ENCODE results near the gene ELAVL3. TPM values are rescaled to one million over a fixed set of nuclear protein-coding genes. Genes with fewer than 3 reads are reported as not detected.

Gene ELAVL3
- total RNA-seq, 2 experiments from 2014 or later, result 0.66 TPM; not detected in 1

- no peaks in the 10 kb centered on the region for H3K9me3 ChIP-seq (ENCODE audit: control insufficient read depth in 1 of 2, insufficient read depth in 1 of 2, low read length in 2 of 2)
- H3K4me1 ChIP-seq (ENCODE audit: insufficient read depth, low read length), result no peaks in the 10 kb centered on the region
- intact Hi-C loops (cut with DNase I, micrococcal nuclease), result no loop called here
- no peak overlapping the region for H3K27ac Mint-ChIP-seq
- H3K4me1 Mint-ChIP-seq (ENCODE audit: low read depth), result no peaks in the 10 kb centered on the region
- CTCF ChIA-PET, result interaction anchor here (1.1 kb wide), 1 partner anchor 29 kb away, joined by 3 read pairs; no protein-coding TSS in a partner anchor
- ATAC-seq (ENCODE audit: poor library complexity), result peak; percentile 46
- H3K27ac ChIP-seq (ENCODE audit: low read depth in 1 of 2, low read length in 2 of 2), result no peak overlapping the region
- peaks cover 11% of the 10 kb centered on the region for H3K27me3 Mint-ChIP-seq
- no peaks in the 10 kb centered on the region for H3K27me3 ChIP-seq (ENCODE audit: control insufficient read depth in 1 of 2, insufficient read depth in 2 of 2, low read length in 2 of 2)
- H3K9me3 Mint-ChIP-seq, result no peaks in the 10 kb centered on the region
- POLR2A ChIA-PET, result no interaction called here
- peaks cover 15% of the 10 kb centered on the region for H3K36me3 Mint-ChIP-seq (ENCODE audit: low read depth)
- no peak overlapping the region for H3K4me3 ChIP-seq (ENCODE audit: low read length)
- no peak overlapping the region for H3K4me3 Mint-ChIP-seq
- TF ChIP-seq, protein P1, sequence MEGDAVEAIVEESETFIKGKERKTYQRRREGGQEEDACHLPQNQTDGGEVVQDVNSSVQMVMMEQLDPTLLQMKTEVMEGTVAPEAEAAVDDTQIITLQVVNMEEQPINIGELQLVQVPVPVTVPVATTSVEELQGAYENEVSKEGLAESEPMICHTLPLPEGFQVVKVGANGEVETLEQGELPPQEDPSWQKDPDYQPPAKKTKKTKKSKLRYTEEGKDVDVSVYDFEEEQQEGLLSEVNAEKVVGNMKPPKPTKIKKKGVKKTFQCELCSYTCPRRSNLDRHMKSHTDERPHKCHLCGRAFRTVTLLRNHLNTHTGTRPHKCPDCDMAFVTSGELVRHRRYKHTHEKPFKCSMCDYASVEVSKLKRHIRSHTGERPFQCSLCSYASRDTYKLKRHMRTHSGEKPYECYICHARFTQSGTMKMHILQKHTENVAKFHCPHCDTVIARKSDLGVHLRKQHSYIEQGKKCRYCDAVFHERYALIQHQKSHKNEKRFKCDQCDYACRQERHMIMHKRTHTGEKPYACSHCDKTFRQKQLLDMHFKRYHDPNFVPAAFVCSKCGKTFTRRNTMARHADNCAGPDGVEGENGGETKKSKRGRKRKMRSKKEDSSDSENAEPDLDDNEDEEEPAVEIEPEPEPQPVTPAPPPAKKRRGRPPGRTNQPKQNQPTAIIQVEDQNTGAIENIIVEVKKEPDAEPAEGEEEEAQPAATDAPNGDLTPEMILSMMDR (IDR thresholded peaks at IDR 0.05), result peak; percentile 13
- DNase-seq, result peak in 5 of 14 experiments; percentile 13 to 54 (median 21)
- H3K36me3 ChIP-seq (ENCODE audit: insufficient read depth, low read length), result peaks cover 13% of the 10 kb centered on the region
Observed at GRCh38 chr19:11453468-11454341, 27.1 kb downstream of the ELAVL3 start.

GRCh38 chr19:11452620-11453310, 28.1 kb downstream of the ELAVL3 start:
- Mint-ChIP-seq H3K27ac (no peak overlapping the region), H3K36me3 (ENCODE audit: low read depth) (peaks cover 15% of the 10 kb centered on the region), H3K4me1 (ENCODE audit: low read depth) (no peaks in the 10 kb centered on the region), H3K27me3 (peaks cover 3% of the 10 kb centered on the region), H3K4me3 (no peak overlapping the region), H3K9me3 (no peaks in the 10 kb centered on the region)
- no peak for DNase-seq
- no peak for ATAC-seq (ENCODE audit: poor library complexity)
- H3K9me3 ChIP-seq (ENCODE audit: control insufficient read depth in 1 of 2, insufficient read depth in 1 of 2, low read length in 2 of 2), result no peaks in the 10 kb centered on the region
- H3K4me3 ChIP-seq (ENCODE audit: low read length), result no peak overlapping the region
- intact Hi-C loops (cut with DNase I, micrococcal nuclease), result no loop called here
- H3K36me3 ChIP-seq (ENCODE audit: insufficient read depth, low read length), result peaks cover 21% of the 10 kb centered on the region
- H3K27ac ChIP-seq (ENCODE audit: low read depth in 1 of 2, low read length in 2 of 2), result no peak overlapping the region
- no peaks in the 10 kb centered on the region for H3K4me1 ChIP-seq (ENCODE audit: insufficient read depth, low read length)
- TF ChIP-seq, protein P1 (IDR thresholded peaks at IDR 0.05), result no peak
- ChIA-PET POLR2A (interaction anchor here (0.5 kb wide), 1 partner anchor 1634 kb away, joined by 3 read pairs; the partner anchor contains the start of gene FBXL12), CTCF (interaction anchor here (0.7 kb wide), 1 partner anchor 159 kb away, joined by 4 read pairs; no protein-coding TSS in a partner anchor)
- H3K27me3 ChIP-seq (ENCODE audit: control insufficient read depth in 1 of 2, insufficient read depth in 2 of 2, low read length in 2 of 2), result no peaks in the 10 kb centered on the region

DNA sequence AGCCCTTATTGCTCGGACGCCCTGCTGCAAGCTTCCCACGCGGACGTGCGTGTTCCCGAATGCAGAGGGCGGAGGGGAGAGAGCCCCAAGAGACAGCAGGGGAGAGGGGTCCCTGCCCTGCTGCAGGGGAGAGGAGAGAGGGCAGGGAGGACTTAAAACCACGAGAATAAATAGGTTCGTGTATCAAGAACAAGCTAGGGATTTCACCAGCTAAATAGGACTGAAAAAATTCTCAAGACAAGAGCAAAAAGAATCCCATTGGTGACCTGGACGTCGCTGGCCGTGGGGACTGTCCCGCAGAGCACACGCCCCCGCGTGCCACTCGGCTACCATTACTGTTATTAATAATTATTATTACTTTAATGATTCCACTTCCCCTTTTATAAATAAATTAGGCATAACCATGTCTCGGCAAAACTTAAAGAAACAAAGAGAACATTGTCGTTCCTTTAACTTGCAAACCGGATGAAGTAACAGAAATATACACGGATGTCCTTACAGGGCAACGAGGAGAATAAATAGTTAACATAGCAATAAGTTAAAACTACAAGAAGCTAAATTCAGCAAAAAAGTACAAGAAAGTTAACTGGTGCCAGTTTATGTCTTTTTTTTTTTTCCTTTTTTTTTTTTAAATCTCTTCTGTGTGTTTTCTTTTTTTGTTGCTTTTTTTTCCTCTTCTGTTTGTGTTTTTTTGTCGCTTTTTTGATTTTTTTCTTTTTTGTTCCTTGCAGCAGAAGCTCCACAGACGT, 28.8 kb downstream of the ELAVL3 start:
- Histone ChIP-seq H3K9me3 (ENCODE audit: control insufficient read depth in 1 of 2, insufficient read depth in 1 of 2, low read length in 2 of 2) (no peaks in the 10 kb centered on the region), H3K27ac (ENCODE audit: low read depth in 1 of 2, low read length in 2 of 2) (no peak overlapping the region), H3K36me3 (ENCODE audit: insufficient read depth, low read length) (peaks cover 28% of the 10 kb centered on the region), H3K27me3 (ENCODE audit: control insufficient read depth in 1 of 2, insufficient read depth in 2 of 2, low read length in 2 of 2) (no peaks in the 10 kb centered on the region), H3K4me1 (ENCODE audit: insufficient read depth, low read length) (no peaks in the 10 kb centered on the region), H3K4me3 (ENCODE audit: low read length) (no peak overlapping the region)
- ATAC-seq (ENCODE audit: poor library complexity) (no peak), DNase-seq (no peak)
- POLR2A ChIA-PET, result interaction anchor here (0.5 to 1.0 kb wide), 2 partner anchors 30 to 1633 kb away, joined by 3 read pairs; partner anchors contain the start of gene FBXL12
- intact Hi-C loops (cut with DNase I, micrococcal nuclease), result no loop called here
- no peak overlapping the region for H3K4me3 Mint-ChIP-seq
- TF ChIP-seq, protein P1 (IDR thresholded peaks at IDR 0.05), result no peak
- no peaks in the 10 kb centered on the region for H3K27me3 Mint-ChIP-seq
- H3K4me1 Mint-ChIP-seq (ENCODE audit: low read depth), result no peaks in the 10 kb centered on the region
- H3K27ac Mint-ChIP-seq, result no peak overlapping the region
- peaks cover 15% of the 10 kb centered on the region for H3K36me3 Mint-ChIP-seq (ENCODE audit: low read depth)
- H3K9me3 Mint-ChIP-seq, result no peaks in the 10 kb centered on the region
- CTCF ChIA-PET, result interaction anchor here (0.7 kb wide), 1 partner anchor 158 kb away, joined by 4 read pairs; no protein-coding TSS in a partner anchor
